ENCODE measurements around the gene PIP5K1B.

Gene PIP5K1B

DNA sequence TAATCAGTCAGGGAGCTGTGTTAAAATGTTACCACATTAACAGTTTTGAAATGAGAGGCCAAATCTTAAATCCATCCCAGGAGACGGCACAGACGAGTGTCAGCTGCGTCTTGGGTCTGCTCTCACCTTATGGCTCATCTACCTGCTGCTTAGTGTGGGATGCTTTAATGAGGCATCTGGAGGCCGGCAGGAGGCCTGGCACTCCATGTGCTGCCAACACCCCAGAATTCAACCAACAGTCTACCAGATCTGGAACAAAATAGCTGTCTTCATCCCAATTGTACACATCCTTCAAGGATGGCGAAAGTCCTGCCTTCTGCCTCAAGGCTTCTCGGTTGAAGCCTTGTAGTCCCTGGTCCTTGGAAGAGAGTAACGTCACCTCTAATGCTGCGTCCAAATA lies 296.9 kb downstream of the PIP5K1B start:
- no peak for DNase-seq

DNA sequence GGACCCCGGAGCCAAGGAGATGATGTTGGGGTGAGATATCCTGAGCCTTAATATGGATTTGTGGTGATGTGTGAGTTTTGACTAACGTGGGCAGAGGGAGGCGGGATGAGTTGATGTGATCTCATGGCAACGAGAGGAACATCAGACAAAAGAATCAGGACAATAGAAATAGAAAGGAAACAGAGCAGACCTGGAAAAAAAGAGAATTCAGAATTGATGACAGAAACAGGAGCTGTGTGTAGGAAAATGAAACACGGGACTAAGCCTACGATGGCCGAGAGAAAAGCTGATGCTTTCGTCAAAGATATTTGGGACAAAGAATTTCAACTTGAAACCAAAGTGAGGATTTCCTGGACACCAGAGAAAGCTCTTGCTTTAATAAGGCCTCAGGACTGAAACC lies 298.0 kb downstream of the PIP5K1B start:
- DNase-seq, result no peak

DNA sequence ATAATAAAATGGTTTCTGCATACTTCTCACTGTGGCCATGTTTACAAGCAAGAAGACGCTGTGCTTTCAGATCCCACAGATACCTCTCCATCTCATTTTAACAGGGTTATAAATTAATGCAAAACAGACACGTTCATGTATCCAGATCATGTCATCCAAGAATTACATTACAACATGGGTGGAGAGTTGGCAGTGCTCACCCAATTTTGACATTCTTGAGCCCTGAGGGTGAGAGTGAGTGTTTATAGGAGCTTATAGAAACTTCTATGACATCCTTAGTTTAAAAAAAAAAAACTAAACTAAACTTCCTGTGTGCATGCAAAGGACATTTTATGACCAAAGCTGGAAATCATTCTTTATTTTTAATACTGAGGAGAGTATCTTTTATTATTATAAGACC lies 299.8 kb downstream of the PIP5K1B start:
- DNase-seq, result no peak

- no peak for DNase-seq
Measured at GRCh38 chr9:69009708-69010107, 304.7 kb downstream of the PIP5K1B start.

DNA sequence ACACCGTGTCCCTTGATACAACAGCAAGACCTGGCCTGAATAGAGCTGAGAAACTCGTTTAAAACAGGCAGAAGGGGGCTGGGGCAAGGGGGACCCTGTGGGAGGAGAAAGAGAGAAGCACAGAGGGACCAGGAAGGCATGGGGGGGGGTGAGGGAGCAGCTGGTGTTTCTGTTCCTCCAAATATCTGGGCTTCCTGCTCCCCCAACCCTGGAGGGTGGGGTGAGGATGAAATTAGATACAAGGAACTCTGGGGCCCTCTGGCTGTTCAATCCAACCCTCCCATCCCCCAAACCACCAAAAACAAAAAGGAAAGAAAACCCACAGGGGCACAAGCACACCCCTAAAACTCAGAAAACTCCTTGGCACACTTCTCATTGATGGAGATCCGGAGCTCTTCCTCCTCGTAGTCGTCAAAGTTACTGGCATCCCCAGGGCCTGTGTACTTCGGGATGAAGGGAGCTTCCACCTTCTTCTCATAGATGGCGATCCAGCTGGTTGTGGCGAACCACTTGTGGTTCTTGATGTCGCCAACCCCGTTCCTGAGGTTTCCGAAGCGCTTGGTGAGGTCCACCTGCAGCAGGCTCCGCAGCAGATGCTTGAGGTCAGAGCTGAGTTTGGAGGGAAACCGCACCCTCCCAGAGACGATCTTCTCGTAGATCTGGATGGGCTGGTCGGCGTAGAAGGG lies 307.8 kb downstream of the PIP5K1B start:
- DNase-seq, result no peak

- DNase-seq, result no peak
Measured at GRCh38 chr9:69013382-69013727, 308.3 kb downstream of the PIP5K1B start.

- DNase-seq, result no peak
Measured at GRCh38 chr9:69014013-69014412, 309.0 kb downstream of the PIP5K1B start, which contains the start of gene PRKACG. Gene PRKACG, minus strand, starts transcription at chr9:69014113. Its CDS starts 21 bp downstream, at chr9:69014092.

DNA sequence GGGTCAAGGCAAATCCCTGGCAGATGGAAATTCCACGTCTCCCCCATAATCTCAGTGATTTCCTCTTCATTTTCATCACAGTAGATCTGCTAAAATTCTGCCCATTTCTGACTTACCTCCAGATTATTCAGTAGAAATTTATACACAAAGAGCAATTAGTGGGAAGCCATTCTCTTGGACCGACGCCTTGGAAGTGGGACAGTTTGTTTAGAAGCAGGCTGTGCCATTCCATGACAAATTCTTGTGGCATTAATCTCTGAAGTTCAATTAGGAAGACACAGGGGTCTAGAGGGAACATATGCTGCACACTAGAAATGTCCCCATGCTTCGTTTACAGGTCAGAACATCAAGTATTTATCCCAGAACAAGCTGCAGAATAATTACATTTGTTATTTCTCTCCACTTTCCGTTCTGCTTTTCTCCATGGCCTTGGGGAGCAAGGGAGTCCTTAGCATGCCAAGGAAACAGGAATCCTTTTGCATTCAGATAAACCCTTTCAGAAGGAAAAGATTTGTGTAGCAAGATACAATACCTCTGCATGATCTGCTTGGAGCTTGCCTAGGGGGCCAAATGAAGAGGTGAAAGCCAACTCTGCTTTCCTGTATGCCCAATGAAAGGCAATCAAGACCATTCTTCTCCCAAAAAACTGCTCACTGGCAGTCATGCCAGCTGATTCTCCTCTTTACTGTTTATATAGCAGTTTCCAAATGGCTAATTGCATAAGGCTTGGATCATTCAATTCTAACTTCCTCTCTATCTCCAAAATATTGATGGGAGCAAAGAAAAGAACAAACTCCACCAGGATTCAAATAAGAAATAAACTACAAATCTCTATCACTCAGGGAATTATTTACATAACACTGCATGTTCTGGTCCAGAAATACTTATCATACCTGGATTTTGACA lies 311.4 kb downstream of the PIP5K1B start:
- DNase-seq, result no peak

- DNase-seq, result no peak
Measured at GRCh38 chr9:69018737-69019136, 313.7 kb downstream of the PIP5K1B start.

DNA sequence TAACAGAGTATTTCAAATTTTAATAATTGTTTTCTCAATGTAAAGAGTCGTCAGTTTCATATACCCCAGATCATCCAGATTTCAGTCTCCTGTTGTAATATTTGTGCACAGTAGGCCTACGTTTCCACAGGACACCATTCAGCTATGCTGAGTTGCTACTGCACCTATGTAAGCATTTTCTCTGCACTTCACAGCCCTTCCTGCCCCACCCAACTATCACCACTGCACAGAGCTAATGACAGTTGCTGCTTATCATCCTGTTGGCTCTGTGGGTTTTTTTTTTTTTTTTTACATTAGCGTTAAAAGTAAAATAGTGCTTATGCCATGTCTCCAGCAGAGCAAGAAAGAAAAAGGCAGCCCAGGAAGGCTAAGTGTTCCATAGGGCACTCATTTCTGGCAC lies 314.8 kb downstream of the PIP5K1B start:
- no peak for DNase-seq

GRCh38 chr9:69020301-69021145 lies 315.5 kb downstream of the PIP5K1B start:
- no peak for DNase-seq

DNA sequence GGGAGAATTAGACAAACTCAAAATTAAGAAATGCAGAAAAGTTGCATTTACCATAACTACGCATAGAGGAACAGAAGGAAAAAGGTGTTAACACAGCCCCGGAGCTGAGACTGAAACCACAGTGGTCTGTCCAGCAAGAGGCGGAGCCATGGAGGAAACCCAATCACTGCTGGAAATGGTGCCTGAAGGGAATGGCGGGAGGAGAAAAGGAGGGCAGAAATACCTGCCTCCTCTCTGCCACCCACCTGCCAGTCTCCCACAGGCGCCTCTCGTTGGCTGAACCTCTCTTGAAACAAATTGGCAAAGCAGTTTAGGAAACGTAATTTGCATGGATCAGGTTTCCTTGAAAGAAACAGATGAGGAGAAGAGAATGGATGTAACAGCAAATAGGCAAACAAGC lies 318.6 kb downstream of the PIP5K1B start:
- no peak for DNase-seq

- no peak for DNase-seq
Measured at GRCh38 chr9:69027355-69028097, 322.5 kb downstream of the PIP5K1B start.

DNA sequence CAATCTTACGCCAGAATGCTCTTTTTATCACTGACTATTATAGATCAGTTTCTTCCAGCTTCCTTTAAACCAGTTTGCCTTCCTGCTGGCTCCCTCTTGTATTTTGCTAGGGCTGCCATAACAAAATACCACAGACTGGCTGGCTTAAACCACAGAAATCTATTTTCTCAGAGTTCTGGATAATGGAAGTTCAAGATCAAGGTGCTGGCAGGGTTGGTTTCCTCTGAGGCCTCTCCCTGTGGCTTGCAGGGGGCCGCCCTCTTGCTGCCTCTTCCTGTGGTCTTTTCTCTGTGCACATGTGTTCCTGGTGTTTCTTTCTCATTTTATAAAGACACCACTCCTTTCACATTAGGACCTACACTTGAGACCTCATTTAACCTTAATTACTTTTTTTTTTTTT lies 323.7 kb downstream of the PIP5K1B start:
- DNase-seq, result no peak

GRCh38 chr9:69029535-69029934 lies 324.5 kb downstream of the PIP5K1B start:
- no peak for DNase-seq

DNA sequence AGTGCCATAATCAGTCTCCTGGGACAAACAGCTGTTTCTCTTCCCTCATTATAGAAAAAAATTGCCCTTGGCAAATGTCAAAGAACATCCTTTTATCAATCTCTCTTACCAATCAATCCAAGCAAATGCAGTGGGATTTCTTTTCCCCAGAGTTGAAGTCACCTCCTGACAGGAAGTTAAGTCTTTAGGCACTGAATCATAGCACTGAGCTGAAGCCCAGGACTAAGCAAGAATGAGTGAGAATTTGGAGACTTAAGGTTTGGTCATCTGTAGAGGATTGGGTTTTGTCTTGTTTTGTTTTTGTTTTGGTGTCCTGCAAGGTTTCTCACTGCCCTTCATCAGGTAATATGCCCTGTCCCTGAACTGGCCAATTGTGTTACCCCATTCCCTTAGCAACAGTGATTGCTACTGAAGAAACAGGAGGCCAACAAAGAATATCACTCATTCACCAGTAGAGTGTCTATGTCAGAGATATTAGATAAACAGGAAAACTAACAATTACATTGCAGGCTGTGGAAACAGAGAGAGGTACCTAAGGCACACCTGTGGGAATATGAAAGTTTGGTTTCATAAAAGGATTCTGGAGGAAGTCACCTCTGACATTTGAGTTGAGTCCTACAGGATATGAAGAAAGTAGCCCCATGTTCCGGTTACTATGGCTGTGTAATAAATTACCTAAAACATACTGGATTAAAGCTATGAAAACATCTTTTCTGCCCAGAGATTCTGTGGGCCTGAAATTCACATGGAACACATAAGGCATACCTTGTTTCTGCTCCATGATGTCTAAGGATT lies 326.0 kb downstream of the PIP5K1B start:
- DNase-seq, result no peak

GRCh38 chr9:69034071-69034470 lies 329.0 kb downstream of the PIP5K1B start:
- DNase-seq, result no peak

- no peak for DNase-seq
Measured at GRCh38 chr9:69035438-69036308, 330.6 kb downstream of the PIP5K1B start, which contains the start of gene FXN. Gene FXN, plus strand, starts transcription at chr9:69035752. Its CDS starts 31 bp downstream, at chr9:69035783.

DNA sequence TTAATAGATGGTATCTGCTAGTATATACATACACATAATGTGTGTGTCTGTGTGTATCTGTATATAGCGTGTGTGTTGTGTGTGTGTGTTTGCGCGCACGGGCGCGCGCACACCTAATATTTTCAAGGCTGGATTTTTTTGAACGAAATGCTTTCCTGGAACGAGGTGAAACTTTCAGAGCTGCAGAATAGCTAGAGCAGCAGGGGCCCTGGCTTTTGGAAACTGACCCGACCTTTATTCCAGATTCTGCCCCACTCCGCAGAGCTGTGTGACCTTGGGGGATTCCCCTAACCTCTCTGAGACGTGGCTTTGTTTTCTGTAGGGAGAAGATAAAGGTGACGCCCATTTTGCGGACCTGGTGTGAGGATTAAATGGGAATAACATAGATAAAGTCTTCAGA lies 331.3 kb downstream of the PIP5K1B start:
- DNase-seq, result no peak

DNA sequence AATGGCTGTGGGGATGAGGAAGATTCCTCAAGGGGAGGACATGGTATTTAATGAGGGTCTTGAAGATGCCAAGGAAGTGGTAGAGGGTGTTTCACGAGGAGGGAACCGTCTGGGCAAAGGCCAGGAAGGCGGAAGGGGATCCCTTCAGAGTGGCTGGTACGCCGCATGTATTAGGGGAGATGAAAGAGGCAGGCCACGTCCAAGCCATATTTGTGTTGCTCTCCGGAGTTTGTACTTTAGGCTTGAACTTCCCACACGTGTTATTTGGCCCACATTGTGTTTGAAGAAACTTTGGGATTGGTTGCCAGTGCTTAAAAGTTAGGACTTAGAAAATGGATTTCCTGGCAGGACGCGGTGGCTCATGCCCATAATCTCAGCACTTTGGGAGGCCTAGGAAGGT lies 331.8 kb downstream of the PIP5K1B start:
- no peak for DNase-seq

DNA sequence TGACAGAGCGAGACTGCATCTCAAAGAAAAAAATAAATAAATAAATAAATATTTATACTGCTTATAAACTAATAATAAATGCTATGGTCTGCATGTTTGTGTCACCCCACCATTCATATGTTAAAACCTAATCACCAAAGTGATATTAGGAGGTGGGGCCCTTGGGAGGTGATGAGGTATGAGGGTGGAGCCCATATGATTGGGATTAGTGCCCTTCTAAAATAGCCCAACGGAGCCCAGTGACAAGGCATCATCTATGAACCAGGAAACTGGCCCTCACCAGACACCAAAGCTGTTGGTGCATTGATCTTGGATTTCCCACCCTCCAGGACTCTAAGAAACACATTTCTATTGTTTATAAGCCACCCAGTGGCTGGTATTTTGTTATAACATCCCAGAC lies 335.6 kb downstream of the PIP5K1B start:
- no peak for DNase-seq

All from NCI-H187 treated with DMSO at 0.1 percent for 48 hours (cell line).